Measurements from ENCODE around the gene ADARB2.

DNA sequence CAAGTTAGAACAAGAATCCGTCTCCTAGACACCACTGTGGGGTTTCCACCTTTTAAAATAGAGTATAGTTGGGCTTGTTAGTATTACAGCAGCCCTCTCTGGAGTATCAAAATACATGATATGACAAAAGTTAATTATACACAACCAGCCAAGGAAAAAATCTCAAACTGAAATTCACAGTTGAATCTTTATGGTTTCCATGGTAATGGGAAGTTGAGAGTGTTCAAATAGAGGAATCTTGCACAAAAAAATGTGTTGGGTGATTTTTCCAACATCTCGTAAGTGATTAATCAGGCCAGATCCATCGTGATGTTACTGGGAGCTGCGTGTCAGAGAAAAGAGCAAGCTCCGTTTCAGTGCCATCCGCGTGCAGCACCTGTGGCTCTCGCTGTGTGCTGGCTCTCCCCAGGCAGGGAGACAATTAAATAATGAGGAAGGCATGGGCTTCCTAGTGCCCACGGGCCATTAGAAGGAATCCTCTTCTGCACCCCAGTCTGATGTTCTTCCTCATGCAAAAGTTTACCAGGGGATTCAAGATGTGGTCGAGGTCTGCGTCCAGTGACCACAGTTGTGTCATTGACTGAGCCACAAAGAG, 41.1 kb upstream of the ADARB2 start:
- TF ChIP-seq CTCF (IDR thresholded peaks at IDR 0.05; ENCODE audit: low read depth, low read length, missing input control) (no peak), ATF3 (IDR thresholded peaks at IDR 0.05) (no peak), TAF1 (conservative IDR thresholded peaks at IDR 0.05) (no peak), FOXA1 (IDR thresholded peaks at IDR 0.05) (no peak), GABPA (IDR thresholded peaks at IDR 0.05 in 1 of 2, conservative IDR thresholded peaks at IDR 0.05 in 1 of 2) (no peak), JUND (IDR thresholded peaks at IDR 0.05) (no peak), SP1 (IDR thresholded peaks at IDR 0.05) (no peak), YY1 (IDR thresholded peaks at IDR 0.05) (no peak), REST (IDR thresholded peaks at IDR 0.05) (no peak), RAD21 (IDR thresholded peaks at IDR 0.05) (no peak), RXRA (IDR thresholded peaks at IDR 0.05) (no peak), ZBTB33 (IDR thresholded peaks at IDR 0.05) (no peak)
- TF ChIP-seq, protein P1, sequence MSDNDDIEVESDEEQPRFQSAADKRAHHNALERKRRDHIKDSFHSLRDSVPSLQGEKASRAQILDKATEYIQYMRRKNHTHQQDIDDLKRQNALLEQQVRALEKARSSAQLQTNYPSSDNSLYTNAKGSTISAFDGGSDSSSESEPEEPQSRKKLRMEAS (IDR thresholded peaks at IDR 0.05), result no peak
